K562 (cell line): ENCODE data around the gene PIGQ. TPM values are rescaled to one million over a fixed set of nuclear protein-coding genes. Genes with fewer than 3 reads are reported as not detected.
A peak's percentile ranks its signal among the peaks of the same experiment; 100 is the strongest.

Experiments
- ATAC-seq: fragments of 200-7000 bp; cut with Tn5 transposase; 3 replicates; pipeline ENCODE4 v1.9.1; 2020; ENCODE audit warnings: moderate library complexity
- BruUV-seq: library from RNA; stranded (reverse); fragments of 400-500 nt; replicated peaks from 2 replicates; lab custom pipeline; 2021; lab: Mats Ljungman, UMichigan
- CTCF ChIA-PET: fragments of 300-600 bp; formaldehyde crosslinking; extraction: SDS; loops from one replicate; lab custom pipeline; 2021; ENCODE audit warnings: low intra/inter-chr PET ratio; lab: Yijun Ruan, JAX
- POLR2A ChIA-PET: fragments of 300-600, 350-650 bp; sonication (Branson Sonifier 250); formaldehyde crosslinking; extraction: SDS; loops from one replicate; lab custom pipeline; 2021; ENCODE audit warnings: antibody characterized with exemption, inconsistent platforms; lab: Yijun Ruan, JAX
- DNase-seq, 4 experiments: peaks; one replicate each; pipeline versions ENCODE4 v3.0.0 to v3.0.0-alpha.2; 2011 to 2018; ENCODE audit warnings: low spot score in 3 of 4, mixed read lengths in 3 of 4; ENCODE audit errors: extremely low read depth in 1 of 4
- FAIRE-seq: peaks from 2 replicates; lab custom pipeline; 2011; peaks lifted over from hg19 to GRCh38; lab: Jason Lieb, UNC
- H2AFZ ChIP-seq: 2 replicates; pipeline ENCODE4 v1.6.0; 2011; ENCODE audit warnings: low read depth, low read length, control low read depth, inconsistent platforms
- H3K27ac ChIP-seq: fragments of 200-600 bp; 3 replicates; pipeline ENCODE4 v1.8.0; 2011; ENCODE audit warnings: low read depth, mild to moderate bottlenecking, control low read depth, inconsistent platforms, low read length, moderate library complexity, mixed read lengths; ENCODE audit errors: extremely low read depth
- H3K27me3 ChIP-seq, 2 experiments: fragments of 300-600 bp in 1 of 2; 2 replicates in 1 of 2; 3 replicates in 1 of 2; pipeline versions ENCODE4 v1.6.0 to v1.8.0; 2011; ENCODE audit warnings: inconsistent platforms in 2 of 2, low read length in 2 of 2, mild to moderate bottlenecking in 1 of 2, mixed read lengths in 1 of 2, moderate library complexity in 1 of 2; ENCODE audit not compliant: control insufficient read depth in 2 of 2, insufficient read depth in 2 of 2
- H3K36me3 ChIP-seq: fragments of 300-600 bp; 3 replicates; pipeline ENCODE4 v1.8.0; 2011; ENCODE audit warnings: mild to moderate bottlenecking, low read length, inconsistent platforms; ENCODE audit not compliant: control insufficient read depth, insufficient read depth
- H3K4me1 ChIP-seq, 2 experiments: fragments of 200-600 bp in 1 of 2; replicated peaks in 1 of 2; 2 replicates in 1 of 2; 3 replicates in 1 of 2; pipeline versions ENCODE4 v1.5.1 to v1.8.0; 2011; ENCODE audit warnings: inconsistent platforms in 2 of 2, low read length in 2 of 2, mild to moderate bottlenecking in 1 of 2, mixed read lengths in 1 of 2, moderate library complexity in 1 of 2; ENCODE audit not compliant: control insufficient read depth in 2 of 2, insufficient read depth in 2 of 2
- H3K4me2 ChIP-seq: 2 replicates; pipeline ENCODE4 v1.6.1; 2011; ENCODE audit warnings: low read length, control low read depth, inconsistent platforms, mixed read lengths; ENCODE audit not compliant: insufficient read depth
- H3K4me3 ChIP-seq: fragments of 200-600 bp; sonication (generic), shearing (Covaris generic); 2 replicates; pipeline ENCODE4 v1.5.1; 2016; ENCODE audit warnings: control low read depth, inconsistent platforms
- H3K79me2 ChIP-seq: fragments of 200-600 bp; 3 replicates; pipeline ENCODE4 v1.8.0; 2011; ENCODE audit warnings: low read length, inconsistent platforms; ENCODE audit not compliant: control insufficient read depth, insufficient read depth
- H3K9ac ChIP-seq, 2 experiments: 2 replicates each; pipeline versions ENCODE4 v1.6.0 to v1.6.1; 2011; ENCODE audit warnings: low read depth in 2 of 2, low read length in 2 of 2, control low read depth in 1 of 2, inconsistent platforms in 1 of 2, mild to moderate bottlenecking in 1 of 2, mixed read lengths in 1 of 2; ENCODE audit not compliant: insufficient read depth in 1 of 2
- H3K9me1 ChIP-seq: one replicate; pipeline ENCODE4 v1.6.0; 2011; ENCODE audit warnings: inconsistent platforms, mild to moderate bottlenecking, low read length, moderate library complexity; ENCODE audit not compliant: control insufficient read depth, insufficient read depth
- H3K9me3 ChIP-seq: replicated peaks from 2 replicates; pipeline ENCODE4 v1.5.1; 2011; ENCODE audit warnings: low read depth, low read length, inconsistent platforms; ENCODE audit not compliant: control insufficient read depth, insufficient read depth
- H4K20me1 ChIP-seq: replicated peaks from 2 replicates; pipeline ENCODE4 v1.6.1; 2011; ENCODE audit warnings: low read length, inconsistent platforms, mixed read lengths; ENCODE audit not compliant: control insufficient read depth, insufficient read depth
- BCL6 ChIP-seq: fragments of 250-450 bp; sonication (Bioruptor Pico); IDR thresholded peaks from 2 replicates; pipeline ENCODE4 v1.4.0; 2020
- E2F6 ChIP-seq, 2 experiments: IDR thresholded peaks; 2 replicates each; pipeline ENCODE4 v1.6.1; 2011; ENCODE audit warnings: borderline replicate concordance in 1 of 2, control low read depth in 1 of 2, low read depth in 1 of 2, low read length in 1 of 2, mild to moderate bottlenecking in 1 of 2, mixed read lengths in 1 of 2, moderate library complexity in 1 of 2; ENCODE audit not compliant: insufficient read depth in 1 of 2, insufficient read length in 1 of 2, poor library complexity in 1 of 2, severe bottlenecking in 1 of 2; ENCODE audit errors: extremely low read depth in 1 of 2
- E4F1 ChIP-seq: fragments of 250-450 bp; sonication (Bioruptor Pico); IDR thresholded peaks from 2 replicates; pipeline ENCODE4 v1.5.0; 2021; ENCODE audit warnings: mild to moderate bottlenecking, borderline replicate concordance
- FOXP1 ChIP-seq: sonication (generic); formaldehyde crosslinking; IDR thresholded peaks from 2 replicates; pipeline ENCODE4 v1.8.0; 2022; ENCODE audit warnings: mild to moderate bottlenecking, missing genetic modification reagents
- MAFK ChIP-seq: IDR thresholded peaks from 2 replicates; pipeline ENCODE4 v1.6.1; 2011; ENCODE audit warnings: low read length, improper control_type of control experiment
- NR2C1 ChIP-seq, 2 experiments: fragments of 450-650 bp; IDR thresholded peaks; 2 replicates each; pipeline ENCODE4 v1.6.1; 2017; ENCODE audit warnings: mild to moderate bottlenecking in 2 of 2, antibody characterized with exemption in 1 of 2, inconsistent platforms in 1 of 2, missing compliant biosample characterization in 1 of 2, missing genetic modification characterization in 1 of 2
- PHF20 ChIP-seq: fragments of 450-650 bp; IDR thresholded peaks from 2 replicates; pipeline ENCODE4 v1.6.1; 2018; ENCODE audit not compliant: partially characterized antibody
- TEAD4 ChIP-seq, 2 experiments: sonication (generic) in 1 of 2; formaldehyde crosslinking in 1 of 2; IDR thresholded peaks; 2 replicates each; pipeline versions ENCODE4 v1.6.1 to v1.8.0; 2012 to 2022; ENCODE audit warnings: borderline replicate concordance in 1 of 2, inconsistent platforms in 1 of 2, low read length in 1 of 2, mild to moderate bottlenecking in 1 of 2, missing genetic modification reagents in 1 of 2
- ZBTB1 ChIP-seq: sonication (generic); formaldehyde crosslinking; IDR thresholded peaks from 2 replicates; pipeline ENCODE4 v1.8.1; 2023; ENCODE audit warnings: missing genetic modification reagents, low read depth, mild to moderate bottlenecking, borderline replicate concordance
- ZNF583 ChIP-seq: fragments of 250-450 bp; sonication (Bioruptor Pico); IDR thresholded peaks from 2 replicates; pipeline ENCODE4 v1.4.0; 2020
- WGBS: fragments of 100-300 bp; shearing (Covaris generic); methylation state at CpG from one replicate; pipeline ENCODE4 v1.1.6; 2016; ENCODE audit warnings: low coverage, mixed read lengths; ENCODE audit not compliant: insufficient coverage; ENCODE audit errors: missing lambda C conversion rate; 5-methylcytosine and 5-hydroxymethylcytosine counted together
- in situ Hi-C: fragments of 300-500 bp; cut with MboI; formaldehyde crosslinking; loops from 4 replicates; pipeline ENCODE4 v1.15.0; 2018; ENCODE audit warnings: inconsistent platforms, mixed read lengths
- intact Hi-C: fragments of 100-400 bp; cut with micrococcal nuclease; formaldehyde crosslinking; loops from 2 replicates; pipeline ENCODE4 v1.14.2; 2022
- polyA plus RNA-seq, 8 experiments: library from polyadenylated mRNA; depleted of rRNA in 4 of 8; stranded (reverse) in 5 of 8; unstranded in 3 of 8; fragments of >200 nt; fragmentation: Nextera tagmentation in 2 of 8; fragmentation: Illumina TruSeq in 1 of 8; extraction: Ambion mirVana in 2 of 8; extraction: Trizol in 1 of 8; gene quantifications; 2 replicates each; pipeline versions ENCODE4 v1.2.1 to v1.2.3, GENCODE V29; 2011 to 2014; ENCODE audit warnings: inconsistent platforms in 1 of 8, missing spikeins in 1 of 8
- total RNA-seq, 7 experiments: library from RNA; depleted of rRNA in 6 of 7; stranded (reverse); fragments of >200 nt in 6 of 7; fragmentation: Illumina TruSeq in 2 of 7; extraction: Trizol in 2 of 7; gene quantifications; 2 replicates each; pipeline versions ENCODE4 v1.2.1 to v1.2.3, GENCODE V29; 2011 to 2021; ENCODE audit warnings: low replicate concordance in 1 of 7
- TF ChIP-seq, protein P1 (sequence below): sonication (generic); formaldehyde crosslinking; IDR thresholded peaks from 2 replicates; pipeline ENCODE4 v1.9.0; 2022; ENCODE audit warnings: mild to moderate bottlenecking, missing genetic modification reagents

The PIGQ gene
- total and polyA plus RNA-seq, 9 of the 15 experiments (the other 6 are each of a cell fraction or from before 2014, with no cell fraction given): 0.20 to 49.6 (median 11.7) TPM

DNA sequence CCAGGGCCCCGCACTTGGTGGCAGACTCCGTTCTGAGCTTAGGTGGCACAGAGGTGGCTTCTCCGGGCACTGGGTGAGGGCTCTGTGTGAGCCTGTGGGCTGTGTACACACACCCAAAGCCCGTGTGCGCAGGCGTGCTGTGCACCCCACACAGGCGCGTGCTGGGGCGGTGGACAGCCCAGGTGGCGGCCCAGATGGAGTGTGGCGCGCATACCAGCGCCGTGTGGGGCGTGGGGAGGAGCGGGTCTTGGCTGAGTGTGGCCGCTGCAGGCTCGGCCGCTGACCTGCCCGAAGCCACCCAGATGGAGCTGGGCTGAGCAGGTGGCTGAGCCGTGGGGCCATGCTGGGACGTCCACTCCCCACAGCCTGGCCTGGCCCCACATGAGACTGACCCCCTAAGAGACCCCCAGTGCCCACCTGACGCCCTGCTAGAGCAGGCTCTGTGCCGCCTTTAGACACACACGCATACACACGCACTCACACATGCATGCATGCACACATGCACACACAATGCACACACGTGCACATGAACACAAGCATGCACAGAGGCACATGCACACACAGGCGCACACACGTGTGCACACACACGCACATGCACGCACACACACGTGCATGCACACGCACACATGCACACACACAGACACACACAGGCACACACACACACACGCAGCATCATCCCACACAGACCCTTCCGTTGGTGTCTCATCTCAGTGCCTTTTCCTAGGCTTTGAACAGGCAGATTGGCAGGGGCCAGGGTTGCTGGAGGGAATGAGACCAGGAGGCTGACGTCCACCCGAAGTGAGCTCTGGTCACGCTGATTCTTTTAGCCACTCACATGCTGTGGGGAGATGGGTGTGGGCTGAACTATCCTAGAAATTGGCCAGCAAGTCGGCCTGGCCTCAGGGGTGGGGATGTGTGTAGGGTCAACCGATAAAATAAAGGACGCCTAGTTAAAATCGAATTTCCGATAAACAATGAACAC lies 7.5 kb upstream of the PIGQ start:
- no peak overlapping the region for H3K4me3 ChIP-seq
- H2AFZ ChIP-seq: no peak overlapping the region
- H3K36me3 ChIP-seq: no peaks in the 10 kb centered on the region
- no peaks in the 10 kb centered on the region for H3K9me1 ChIP-seq
- peaks cover 3 to 17% of the 10 kb centered on the region in 2 experiments; a peak in 4 of 5 replicates for H3K27me3 ChIP-seq
- H3K27ac ChIP-seq: no peak overlapping the region
- BruUV-seq: no TSS peak
- H3K79me2 ChIP-seq: 0 out of 3 replicates have a peak, but pooled peaks cover 1% of the 10 kb centered on the region
- H3K4me2 ChIP-seq: no peak overlapping the region
- in situ Hi-C loops: no loop called here
- ATAC-seq (no peak), FAIRE-seq (peak; percentile 86), DNase-seq (no peak)
- intact Hi-C loops: no loop called here
- no peaks in the 10 kb centered on the region for H4K20me1 ChIP-seq
- ChIA-PET POLR2A (interaction anchor here (0.6 kb wide), 2 partner anchors 119 to 166 kb away, joined by 3 read pairs; no protein-coding TSS in a partner anchor), CTCF (no interaction called here)
- 41% methylated on average over 34 of the region's 43 CpGs for WGBS
- H3K9ac ChIP-seq: peak overlapping the region in 1 of 2 experiments; percentile 58; a peak in 1 of 4 replicates
- no peaks in the 10 kb centered on the region for H3K9me3 ChIP-seq
- peaks cover 20 to 96% of the 10 kb centered on the region in 2 experiments for H3K4me1 ChIP-seq
- TF ChIP-seq, protein P1, sequence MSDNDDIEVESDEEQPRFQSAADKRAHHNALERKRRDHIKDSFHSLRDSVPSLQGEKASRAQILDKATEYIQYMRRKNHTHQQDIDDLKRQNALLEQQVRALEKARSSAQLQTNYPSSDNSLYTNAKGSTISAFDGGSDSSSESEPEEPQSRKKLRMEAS (CRISPR knock-in tag): peak; percentile 70
- no peak for TF ChIP-seq ZNF583
- peak in 1 of 2 experiments; percentile 10 for TF ChIP-seq E2F6 (IDR thresholded peaks at IDR 0.05; ENCODE audit: borderline replicate concordance in 1 of 2, extremely low read depth in 1 of 2, insufficient read depth in 1 of 2, insufficient read length in 1 of 2, low read depth in 1 of 2, low read length in 1 of 2, poor library complexity in 1 of 2, severe bottlenecking in 1 of 2)
- TF ChIP-seq NR2C1 (IDR thresholded peaks at IDR 0.05): no peak
- TF ChIP-seq NR2C1 (tag; IDR thresholded peaks at IDR 0.05): no peak
- no peak for TF ChIP-seq BCL6 (CRISPR knock-in tag)
- no peak for TF ChIP-seq TEAD4 (IDR thresholded peaks at IDR 0.05; ENCODE audit: low read length)
- 0 out of 2 replicates have a peak, but pooled peaks have one; percentile 59 for TF ChIP-seq TEAD4 (CRISPR knock-in tag; IDR thresholded peaks at IDR 0.05; ENCODE audit: borderline replicate concordance)
- no peak for TF ChIP-seq MAFK
- peak; percentile 17 for TF ChIP-seq PHF20
- TF ChIP-seq E4F1 (CRISPR knock-in tag): no peak
- TF ChIP-seq ZBTB1 (CRISPR knock-in tag): 0 out of 2 replicates have a peak, but pooled peaks have one; percentile 26
- TF ChIP-seq FOXP1 (CRISPR knock-in tag): 0 out of 2 replicates have a peak, but pooled peaks have one; percentile 27
